Breast epithelium (tissue), 4 donors: ENCODE data around the gene PRTFDC1. TPM values are rescaled to one million over a fixed set of nuclear protein-coding genes. Genes with fewer than 3 reads are reported as not detected.
"Not testable (repeated sequence)": the region's sequence is repeated elsewhere in the genome, so short reads cannot be mapped to it uniquely, and the experiment has no call there.

ENCODE experiments used
- DNase-seq, 2 donors: peaks; one replicate each; pipeline ENCODE4 v3.0.0-alpha.2; 2019; ENCODE audit warnings: low spot score in 2 of 2
- H3K27ac ChIP-seq, 2 donors: fragments of 200-600 bp; sonication (generic) in 1 of 2; one replicate each; pipeline ENCODE4 v1.5.1; 2016 to 2019; ENCODE audit warnings: mild to moderate bottlenecking in 1 of 2
- H3K27me3 ChIP-seq, 2 donors: fragments of 200-600 bp; sonication (generic) in 1 of 2; one replicate each; pipeline versions ENCODE4 v1.5.1 to v1.6.0; 2017 to 2019; ENCODE audit warnings: control low read depth in 1 of 2, mild to moderate bottlenecking in 1 of 2
- H3K36me3 ChIP-seq: fragments of 200-600 bp; one replicate; pipeline ENCODE4 v1.5.1; 2019
- H3K4me1 ChIP-seq, 2 donors: fragments of 200-600 bp; sonication (generic); one replicate each; pipeline ENCODE4 v1.5.1; 2016 to 2019; ENCODE audit warnings: control low read depth in 1 of 2
- H3K4me3 ChIP-seq, 3 donors: fragments of 200-600 bp; sonication (generic); 1 replicate in 2 of 3; 2 replicates in 1 of 3; pipeline ENCODE4 v1.5.1; 2016 to 2019; ENCODE audit warnings: mild to moderate bottlenecking in 3 of 3, moderate library complexity in 2 of 3
- H3K9me3 ChIP-seq, 2 donors: fragments of 200-600 bp; sonication (generic) in 1 of 2; one replicate each; pipeline ENCODE4 v1.5.1; 2016 to 2019; ENCODE audit warnings: control low read depth in 1 of 2
- POLR2A ChIP-seq: fragments of 450-650 bp; IDR thresholded peaks from one replicate; pipeline ENCODE4 v1.6.1; 2016; ENCODE audit warnings: antibody characterized with exemption, mild to moderate bottlenecking, moderate library complexity
- POLR2AphosphoS5 ChIP-seq, 3 donors: sonication (generic); formaldehyde crosslinking; IDR thresholded peaks; one replicate each; pipeline ENCODE4 v1.6.1; 2017; ENCODE audit warnings: antibody characterized with exemption in 3 of 3
- intact Hi-C: fragments of 100-400 bp; cut with DNase I; formaldehyde crosslinking; loops from one replicate; pipeline ENCODE4 v1.15.1; 2023; ENCODE audit warnings: low total_unique reads
- total RNA-seq, 3 donors: library from RNA; depleted of rRNA; stranded (reverse); fragments of >200 nt; gene quantifications; one replicate each; pipeline ENCODE4 v1.1.0, GENCODE V29; 2016
- TF ChIP-seq, protein P1 (sequence below), 3 donors: fragments of 450-650 bp; IDR thresholded peaks; one replicate each; pipeline ENCODE4 v1.5.1; 2016 to 2017; ENCODE audit warnings: antibody characterized with exemption in 3 of 3, mild to moderate bottlenecking in 3 of 3, moderate library complexity in 3 of 3

The PRTFDC1 gene
- total RNA-seq, 3 donors from 2014 or later: 2.6 to 6.6 (median 3.3) TPM

DNA sequence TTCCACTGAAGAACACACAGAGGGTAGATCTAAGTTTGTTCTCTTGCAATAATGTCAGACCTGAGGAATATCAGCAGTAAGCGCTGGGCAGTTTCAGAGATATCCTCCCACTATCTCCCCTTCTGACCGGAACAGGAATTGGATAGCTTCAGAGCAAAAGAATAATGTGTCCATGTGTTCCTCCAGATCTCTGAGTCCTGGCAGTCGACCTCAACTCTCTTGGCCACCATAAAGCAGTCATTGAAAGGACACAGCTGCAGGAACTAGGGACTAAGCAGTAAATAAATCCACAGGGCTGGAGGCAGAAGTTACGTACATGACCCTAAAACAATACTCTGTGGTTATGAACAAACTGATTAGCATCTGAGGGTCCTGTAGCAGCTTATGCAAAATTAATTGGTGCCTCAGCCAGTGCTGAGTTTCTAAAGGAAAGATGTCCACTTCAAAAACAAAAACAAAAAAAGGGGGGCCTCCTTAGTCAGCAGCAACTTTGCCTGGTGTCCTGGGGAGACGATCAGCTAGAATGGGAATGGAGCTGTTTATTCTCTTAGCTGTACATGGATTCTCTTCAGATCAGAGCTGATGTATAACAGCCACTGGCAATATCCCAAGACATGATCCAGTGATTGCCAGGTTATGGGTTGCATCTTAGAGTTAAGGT lies 6.4 kb upstream of the PRTFDC1 start:
- Histone ChIP-seq H3K27me3 (no peaks in the 10 kb centered on the region), H3K36me3 (no peaks in the 10 kb centered on the region), H3K4me3 (peak overlapping the region in 1 of 3 donors; percentile 27), H3K9me3 (no peaks in the 10 kb centered on the region), H3K4me1 (peaks cover 0 to 6% of the 10 kb centered on the region in 2 donors), H3K27ac (peak overlapping the region; percentile 82 to 86)
- TF ChIP-seq POLR2AphosphoS5 (IDR thresholded peaks at IDR 0.05): peak in 1 of 3 donors; percentile 45
- TF ChIP-seq POLR2A: no peak
- TF ChIP-seq, protein P1, sequence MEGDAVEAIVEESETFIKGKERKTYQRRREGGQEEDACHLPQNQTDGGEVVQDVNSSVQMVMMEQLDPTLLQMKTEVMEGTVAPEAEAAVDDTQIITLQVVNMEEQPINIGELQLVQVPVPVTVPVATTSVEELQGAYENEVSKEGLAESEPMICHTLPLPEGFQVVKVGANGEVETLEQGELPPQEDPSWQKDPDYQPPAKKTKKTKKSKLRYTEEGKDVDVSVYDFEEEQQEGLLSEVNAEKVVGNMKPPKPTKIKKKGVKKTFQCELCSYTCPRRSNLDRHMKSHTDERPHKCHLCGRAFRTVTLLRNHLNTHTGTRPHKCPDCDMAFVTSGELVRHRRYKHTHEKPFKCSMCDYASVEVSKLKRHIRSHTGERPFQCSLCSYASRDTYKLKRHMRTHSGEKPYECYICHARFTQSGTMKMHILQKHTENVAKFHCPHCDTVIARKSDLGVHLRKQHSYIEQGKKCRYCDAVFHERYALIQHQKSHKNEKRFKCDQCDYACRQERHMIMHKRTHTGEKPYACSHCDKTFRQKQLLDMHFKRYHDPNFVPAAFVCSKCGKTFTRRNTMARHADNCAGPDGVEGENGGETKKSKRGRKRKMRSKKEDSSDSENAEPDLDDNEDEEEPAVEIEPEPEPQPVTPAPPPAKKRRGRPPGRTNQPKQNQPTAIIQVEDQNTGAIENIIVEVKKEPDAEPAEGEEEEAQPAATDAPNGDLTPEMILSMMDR (IDR thresholded peaks at IDR 0.05): peak in 1 of 3 donors; percentile 17
- intact Hi-C loops: no loop called here
- DNase-seq: peak in 1 of 2 donors; percentile 28

DNA sequence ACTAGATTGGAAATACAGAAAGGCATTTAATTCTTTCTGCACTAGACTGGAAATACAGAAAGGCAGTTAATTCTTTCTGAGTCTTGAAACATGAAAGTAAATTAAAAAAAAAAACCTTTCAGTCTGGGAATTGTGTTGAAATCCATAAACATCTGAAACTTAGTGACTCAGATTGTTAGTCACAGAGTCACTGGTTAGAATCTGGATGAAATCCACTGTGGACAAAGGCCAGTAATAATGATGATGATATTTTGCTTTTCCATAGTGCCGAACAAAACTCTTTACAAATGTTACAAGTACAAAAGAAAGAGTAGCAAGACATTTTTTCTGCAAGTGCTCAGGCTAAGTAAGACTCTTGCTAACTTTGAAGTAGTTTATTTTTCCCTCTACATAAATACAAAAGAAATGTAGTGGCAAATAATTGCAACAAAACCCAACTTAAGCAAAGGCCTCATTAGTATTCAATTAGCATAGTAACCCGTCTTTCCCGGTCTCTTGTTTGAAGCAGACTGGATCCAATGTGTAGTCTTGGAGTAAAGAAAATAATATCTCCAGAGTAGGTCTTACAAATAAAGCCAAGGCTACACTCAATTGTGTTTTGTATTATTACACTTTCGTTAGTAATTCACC lies 5.8 kb upstream of the PRTFDC1 start:
- Histone ChIP-seq H3K27ac (peak overlapping the region; percentile 82 to 86), H3K9me3 (no peaks in the 10 kb centered on the region), H3K4me1 (peaks cover 3 to 6% of the 10 kb centered on the region in 2 donors), H3K27me3 (no peaks in the 10 kb centered on the region), H3K36me3 (no peaks in the 10 kb centered on the region), H3K4me3 (peak overlapping the region in 1 of 3 donors; percentile 27)
- DNase-seq: no peak
- intact Hi-C loops: no loop called here
- TF ChIP-seq POLR2AphosphoS5 (IDR thresholded peaks at IDR 0.05): no peak
- TF ChIP-seq, protein P1 (IDR thresholded peaks at IDR 0.05): no peak
- TF ChIP-seq POLR2A: no peak

DNA sequence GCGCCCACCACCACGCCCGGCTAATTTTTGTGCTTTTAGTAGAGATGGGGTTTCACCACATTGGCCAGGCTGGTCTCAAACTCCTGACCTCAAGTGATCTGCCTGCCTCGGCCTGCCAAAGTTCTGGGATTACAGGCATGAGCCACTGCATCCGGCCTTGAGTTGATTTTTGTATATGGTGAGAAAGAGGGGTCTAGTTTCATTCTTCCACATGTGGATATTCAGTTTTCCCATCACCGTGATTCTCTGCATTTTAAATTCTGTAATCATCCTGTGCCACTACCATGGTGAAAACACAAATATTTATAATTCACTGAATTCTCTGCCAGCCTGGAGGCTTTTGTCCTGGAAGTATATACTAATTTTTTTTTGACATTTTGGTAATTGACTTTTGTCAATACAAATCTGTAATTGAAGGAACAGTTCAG lies 5.2 kb upstream of the PRTFDC1 start:
- H3K4me3 ChIP-seq, H3K36me3 ChIP-seq, H3K9me3 ChIP-seq, DNase-seq, H3K4me1 ChIP-seq, intact Hi-C loops, H3K27me3 ChIP-seq: not testable (repeated sequence)
- peak overlapping the region; percentile 35 to 82 for H3K27ac ChIP-seq

DNA sequence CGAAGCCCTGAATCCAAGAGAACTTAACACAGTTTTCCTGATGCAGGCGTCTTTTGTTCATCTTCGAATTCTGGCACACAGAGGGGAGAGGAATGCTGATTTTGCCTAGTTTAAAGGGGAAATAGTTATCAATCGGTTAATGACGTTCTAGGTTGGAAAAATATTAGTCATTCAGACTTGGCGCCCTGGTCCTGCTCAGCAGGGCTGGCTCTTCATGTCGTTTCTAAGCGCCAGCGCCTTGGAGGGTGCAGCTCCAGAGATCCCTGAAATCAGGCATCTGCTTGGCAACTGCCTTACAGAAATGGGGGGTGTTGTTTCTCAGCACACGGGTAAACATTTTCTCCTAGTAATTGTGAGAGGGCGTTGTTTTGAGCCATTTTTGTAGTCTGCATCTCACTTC lies 1.3 kb upstream of the PRTFDC1 start:
- Histone ChIP-seq H3K27me3 (no peaks in the 10 kb centered on the region), H3K4me3 (peak overlapping the region in 1 of 3 donors; percentile 72), H3K9me3 (no peaks in the 10 kb centered on the region), H3K4me1 (peaks cover 0 to 3% of the 10 kb centered on the region in 2 donors), H3K36me3 (no peaks in the 10 kb centered on the region), H3K27ac (peak overlapping the region; percentile 91 to 96)
- intact Hi-C loops: no loop called here
- DNase-seq: no peak
- no peak for TF ChIP-seq POLR2AphosphoS5 (IDR thresholded peaks at IDR 0.05)
- TF ChIP-seq POLR2A: no peak
- TF ChIP-seq, protein P1 (IDR thresholded peaks at IDR 0.05): no peak

DNA sequence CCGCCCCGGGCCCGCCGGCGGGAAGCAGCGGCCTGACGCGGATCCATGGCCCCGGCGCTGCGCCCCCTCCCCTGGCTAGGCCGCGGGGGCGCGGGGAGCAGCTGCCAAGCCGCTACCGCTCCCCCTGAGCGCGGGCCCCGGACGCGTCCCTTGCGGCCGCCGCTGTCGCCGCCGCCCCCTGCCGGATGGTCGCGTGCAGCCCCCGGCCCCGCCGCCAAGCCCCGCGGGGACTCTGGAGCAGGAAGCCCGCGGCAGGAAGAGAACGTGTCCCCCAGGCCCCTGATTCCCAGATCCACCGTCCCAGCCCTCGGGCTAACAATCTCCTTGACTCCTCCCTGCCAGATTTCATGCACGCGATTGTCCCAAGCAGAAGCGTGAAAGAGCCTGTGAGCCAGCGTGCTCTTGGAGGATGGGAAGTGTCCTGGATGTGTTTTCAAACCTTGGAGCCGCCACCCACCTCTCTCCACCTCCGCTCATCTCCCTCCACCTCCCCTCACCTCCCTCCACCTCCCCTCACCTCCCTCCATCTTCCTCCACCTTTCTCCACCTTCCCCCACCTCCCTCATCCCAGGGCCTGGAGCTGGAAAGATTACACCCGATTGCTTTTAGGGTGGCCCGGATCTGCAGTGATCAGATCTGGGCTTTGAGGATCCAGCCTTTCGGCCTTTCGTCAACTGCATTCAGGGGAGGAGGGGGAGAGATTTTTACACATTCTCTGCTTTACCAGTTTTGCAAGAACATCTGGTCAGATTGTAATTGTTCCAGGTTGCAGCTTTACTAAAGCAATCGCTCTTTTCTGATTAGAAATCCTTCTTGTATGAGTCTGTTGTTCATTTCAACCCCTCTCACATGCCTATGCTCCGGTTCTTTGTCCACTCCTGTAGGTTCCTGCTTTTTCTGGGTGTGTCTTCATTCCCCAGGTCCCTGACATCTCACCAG lies 570 bp upstream of the PRTFDC1 start:
- intact Hi-C loops: no loop called here
- Histone ChIP-seq H3K9me3 (no peaks in the 10 kb centered on the region), H3K4me3 (peak overlapping the region; percentile 61 to 78 (median 72)), H3K4me1 (peaks cover 0 to 3% of the 10 kb centered on the region in 2 donors), H3K36me3 (no peaks in the 10 kb centered on the region), H3K27me3 (no peaks in the 10 kb centered on the region), H3K27ac (peak overlapping the region; percentile 91 to 96)
- DNase-seq: peak in 1 of 2 donors; percentile 30
- TF ChIP-seq POLR2A: no peak
- TF ChIP-seq POLR2AphosphoS5 (IDR thresholded peaks at IDR 0.05): peak in 1 of 3 donors; percentile 19
- TF ChIP-seq, protein P1 (IDR thresholded peaks at IDR 0.05): no peak
